ENCODE data around the gene TBC1D16.

DNA sequence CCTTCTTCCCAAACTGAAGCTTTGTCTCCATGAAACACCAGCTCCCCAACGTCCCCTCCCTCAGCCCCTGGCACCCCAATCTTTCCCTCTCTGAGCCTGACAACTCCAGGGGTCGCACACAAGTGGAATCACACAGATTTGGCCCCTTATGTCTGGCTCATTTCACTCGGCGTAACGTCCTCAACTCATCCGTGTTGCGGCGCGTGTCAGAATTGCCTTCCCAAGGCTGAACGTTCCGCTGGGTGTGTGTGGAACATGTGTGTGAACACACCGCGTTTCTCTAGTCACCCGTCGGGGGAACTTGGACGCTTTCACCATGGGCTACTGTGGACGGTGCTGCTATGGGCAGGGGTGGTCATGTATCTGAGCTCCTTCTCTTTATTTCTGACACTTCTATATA lies 45.0 kb downstream of the TBC1D16 start:
- TF ChIP-seq, protein P1, sequence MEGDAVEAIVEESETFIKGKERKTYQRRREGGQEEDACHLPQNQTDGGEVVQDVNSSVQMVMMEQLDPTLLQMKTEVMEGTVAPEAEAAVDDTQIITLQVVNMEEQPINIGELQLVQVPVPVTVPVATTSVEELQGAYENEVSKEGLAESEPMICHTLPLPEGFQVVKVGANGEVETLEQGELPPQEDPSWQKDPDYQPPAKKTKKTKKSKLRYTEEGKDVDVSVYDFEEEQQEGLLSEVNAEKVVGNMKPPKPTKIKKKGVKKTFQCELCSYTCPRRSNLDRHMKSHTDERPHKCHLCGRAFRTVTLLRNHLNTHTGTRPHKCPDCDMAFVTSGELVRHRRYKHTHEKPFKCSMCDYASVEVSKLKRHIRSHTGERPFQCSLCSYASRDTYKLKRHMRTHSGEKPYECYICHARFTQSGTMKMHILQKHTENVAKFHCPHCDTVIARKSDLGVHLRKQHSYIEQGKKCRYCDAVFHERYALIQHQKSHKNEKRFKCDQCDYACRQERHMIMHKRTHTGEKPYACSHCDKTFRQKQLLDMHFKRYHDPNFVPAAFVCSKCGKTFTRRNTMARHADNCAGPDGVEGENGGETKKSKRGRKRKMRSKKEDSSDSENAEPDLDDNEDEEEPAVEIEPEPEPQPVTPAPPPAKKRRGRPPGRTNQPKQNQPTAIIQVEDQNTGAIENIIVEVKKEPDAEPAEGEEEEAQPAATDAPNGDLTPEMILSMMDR (IDR thresholded peaks at IDR 0.05) = no peak
- no peak for TF ChIP-seq POLR2A (IDR thresholded peaks at IDR 0.05)
